COLO668 (cell line): ENCODE data around the gene ZNF385B.
"Not testable (repeated sequence)": the region's sequence is repeated elsewhere in the genome, so short reads cannot be mapped to it uniquely, and the experiment has no call there.

Experiments
- DNase-seq: peaks from one replicate; lab custom pipeline; 2025; ENCODE audit not compliant: unreplicated experiment; lab: John Stamatoyannopoulos, UW

ZNF385B gene

DNA sequence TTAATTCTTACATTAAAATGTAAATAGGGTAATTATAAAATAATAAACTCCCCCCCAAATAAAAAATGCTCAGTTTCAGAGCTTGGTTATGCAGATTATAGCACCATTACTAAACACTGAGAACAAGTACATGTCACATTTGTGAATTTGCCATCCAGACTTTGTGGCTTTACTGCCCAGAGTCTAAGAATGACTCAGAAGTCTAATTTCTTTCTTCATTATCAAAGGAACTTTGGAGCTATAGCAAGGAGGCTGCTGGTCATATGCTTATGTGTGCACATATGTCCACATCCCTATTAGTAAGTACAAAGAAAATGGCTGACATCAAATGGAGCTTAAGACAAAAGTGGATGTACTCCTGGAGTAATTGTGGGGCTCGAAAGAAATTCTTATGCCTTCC is 348.2 kb downstream of the ZNF385B start:
- DNase-seq: no peak

DNA sequence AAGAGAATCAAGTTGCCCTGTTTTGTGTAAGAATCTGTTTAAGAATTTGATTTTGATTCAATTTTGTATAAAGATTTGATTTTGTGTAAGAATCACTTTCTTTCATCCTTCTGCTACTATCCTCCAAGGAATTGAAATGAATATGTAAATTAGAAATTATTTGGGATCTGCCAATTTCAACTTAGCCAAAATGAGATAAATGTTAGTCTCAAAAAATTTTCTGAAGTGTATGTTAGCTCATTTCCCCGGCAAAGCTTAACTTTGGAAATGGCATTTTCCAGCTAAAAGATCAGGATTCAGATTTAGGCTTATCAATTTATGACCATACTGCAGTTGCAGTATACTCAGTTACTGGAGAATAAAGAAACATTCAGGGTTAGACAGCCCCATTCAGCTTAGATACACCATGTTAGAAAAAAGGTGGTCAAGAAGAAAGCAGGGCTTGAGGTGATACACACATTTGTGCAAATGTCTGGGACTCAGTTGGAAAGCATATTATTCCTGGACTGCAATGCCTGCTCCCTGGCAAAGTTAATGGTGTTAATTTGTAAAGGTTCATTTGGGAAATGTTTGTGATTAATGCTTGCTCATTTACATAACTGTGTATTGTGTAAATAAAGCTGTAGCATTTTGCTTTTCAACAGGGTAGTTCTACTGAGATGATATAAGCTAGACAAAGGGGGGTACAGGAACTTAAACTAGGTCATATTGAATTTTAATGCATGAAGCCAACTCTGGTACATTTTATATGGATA is 349.0 kb downstream of the ZNF385B start:
- DNase-seq: no peak

- DNase-seq: no peak
These were observed 350.2 kb downstream of the ZNF385B start for GRCh38 chr2:179511105-179511789.

- DNase-seq: no peak
These were observed 366.1 kb downstream of the ZNF385B start for GRCh38 chr2:179495315-179495714.

DNA sequence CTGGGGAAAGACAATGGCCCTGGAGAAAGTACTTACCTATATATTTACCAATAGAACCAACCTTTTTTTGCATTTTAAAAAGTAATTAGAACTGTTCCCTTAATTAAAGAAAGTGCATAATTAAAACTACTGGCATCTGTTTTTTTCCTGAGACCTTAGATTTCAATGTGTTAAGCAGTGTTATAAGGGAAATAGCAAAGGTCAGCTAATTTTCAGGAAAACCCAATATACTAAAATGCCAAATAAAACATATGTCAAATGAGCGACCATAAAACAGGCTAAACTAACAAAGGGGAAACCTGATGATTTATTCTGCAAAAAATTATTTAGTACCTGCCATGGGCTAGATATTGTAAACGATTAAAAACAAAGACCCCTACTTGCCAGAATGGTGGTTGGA is 372.8 kb downstream of the ZNF385B start:
- no peak for DNase-seq

DNA sequence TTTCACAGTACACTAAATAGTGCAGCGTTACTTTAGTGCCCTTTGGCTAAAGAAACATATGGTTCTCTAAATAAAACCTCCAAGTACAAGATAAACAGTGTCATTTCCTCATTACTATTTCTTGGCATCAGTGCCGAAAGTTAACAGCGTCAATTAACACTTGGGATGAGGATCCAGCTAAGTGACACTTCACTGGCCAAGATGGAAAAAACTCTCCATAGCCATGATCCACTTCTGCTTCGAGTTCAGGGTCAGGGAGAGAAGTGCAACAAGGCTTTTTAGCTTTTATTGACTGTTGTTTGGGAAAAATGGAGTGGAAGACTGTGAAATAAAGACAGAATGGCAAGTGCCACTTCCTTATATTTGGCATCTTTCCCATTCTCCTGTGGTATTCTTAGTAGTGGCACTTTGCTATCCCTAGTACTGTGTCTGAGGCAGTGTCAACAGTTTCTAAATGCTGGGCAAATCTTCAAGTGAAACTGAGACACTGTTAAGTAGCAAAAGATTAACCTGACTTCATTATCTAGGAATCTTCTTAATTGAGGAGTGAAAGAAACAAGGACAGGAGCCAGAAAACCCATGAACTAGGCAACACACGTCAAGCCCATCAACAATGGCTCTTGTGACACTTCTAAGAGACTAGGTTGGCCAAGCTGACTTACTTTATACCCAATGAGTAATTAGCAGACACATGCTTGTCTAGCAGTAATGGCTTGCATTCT is 374.2 kb downstream of the ZNF385B start:
- no peak for DNase-seq

DNA sequence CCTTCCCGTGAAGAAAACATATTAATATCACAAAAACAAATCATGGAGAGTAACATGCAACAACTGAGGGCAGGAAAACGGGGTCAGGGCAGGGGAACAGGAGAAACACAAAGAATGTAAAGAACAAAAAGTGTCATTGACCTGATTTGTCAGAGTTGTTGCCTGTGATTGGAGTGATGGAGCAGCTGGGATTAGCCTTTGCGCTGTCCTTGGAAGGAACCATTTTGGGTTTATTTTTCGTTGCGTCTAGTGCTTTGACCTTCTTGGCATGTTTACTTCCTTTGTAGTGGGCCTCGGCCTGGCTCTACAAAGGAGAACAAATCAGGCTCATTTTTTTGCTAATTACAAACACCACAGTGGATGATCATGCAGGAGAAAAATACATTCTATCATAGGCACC is 378.3 kb downstream of the ZNF385B start:
- DNase-seq: no peak

GRCh38 chr2:179479947-179480346 is 381.5 kb downstream of the ZNF385B start:
- DNase-seq: no peak

DNA sequence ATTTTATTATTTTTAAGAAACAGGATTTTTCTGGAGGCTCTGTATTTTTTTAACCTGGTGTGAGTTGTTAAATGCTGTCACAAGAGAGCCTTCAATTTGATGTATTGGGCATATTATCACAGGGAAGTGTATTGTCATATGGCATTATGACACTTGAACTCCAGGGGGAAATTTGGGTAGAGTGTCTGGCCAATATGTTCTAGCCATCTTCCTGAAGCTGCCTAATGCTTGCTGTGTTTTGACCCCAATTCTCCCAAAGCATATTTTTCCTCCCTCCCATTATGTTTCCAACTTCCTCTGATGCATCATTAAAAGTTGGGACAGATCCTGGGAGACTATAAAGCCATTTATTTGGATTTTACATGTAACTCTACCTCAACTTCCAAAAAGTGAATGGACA is 382.6 kb downstream of the ZNF385B start:
- no peak for DNase-seq

GRCh38 chr2:179470992-179471391 is 390.4 kb downstream of the ZNF385B start:
- no peak for DNase-seq

DNA sequence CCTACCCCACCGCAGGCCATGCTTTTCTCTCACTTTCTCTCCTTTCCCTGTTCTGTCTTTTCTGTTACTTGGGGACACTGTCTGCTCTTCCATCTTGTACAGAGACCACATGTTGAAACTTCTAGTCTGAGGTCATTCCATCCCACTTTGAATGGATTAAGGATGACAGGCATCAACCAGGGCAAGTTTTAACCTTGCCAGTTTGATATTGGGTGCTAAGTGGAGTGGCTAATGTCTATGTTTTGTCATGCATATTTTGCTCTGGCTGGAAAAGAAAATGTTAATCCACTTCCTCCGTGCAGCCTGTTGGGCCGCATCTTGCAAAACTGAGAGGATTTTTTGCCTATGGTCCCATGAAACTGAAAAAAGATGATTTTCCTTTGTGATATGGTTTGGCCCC is 391.3 kb downstream of the ZNF385B start:
- no peak for DNase-seq

- no peak for DNase-seq
These were observed 393.5 kb downstream of the ZNF385B start for GRCh38 chr2:179467960-179468359.

DNA sequence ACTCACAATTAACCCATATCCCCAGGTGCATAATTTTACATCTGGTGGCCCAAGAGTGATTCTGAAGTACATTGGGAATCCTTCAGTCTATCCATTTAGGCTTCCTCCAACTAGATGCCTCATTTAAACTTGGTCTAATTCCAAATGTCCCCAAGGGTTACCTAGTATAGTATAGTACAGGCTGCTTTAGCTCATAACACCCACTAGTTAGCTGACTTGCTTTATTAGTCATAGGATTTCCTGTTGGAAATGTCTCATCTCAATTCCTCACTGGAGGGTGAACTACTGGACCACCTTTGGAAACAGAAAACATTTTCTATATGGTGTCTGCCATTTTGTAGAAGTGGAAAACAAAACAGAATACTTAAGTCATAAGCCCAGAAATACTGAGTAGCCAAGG is 394.3 kb downstream of the ZNF385B start:
- no peak for DNase-seq

DNA sequence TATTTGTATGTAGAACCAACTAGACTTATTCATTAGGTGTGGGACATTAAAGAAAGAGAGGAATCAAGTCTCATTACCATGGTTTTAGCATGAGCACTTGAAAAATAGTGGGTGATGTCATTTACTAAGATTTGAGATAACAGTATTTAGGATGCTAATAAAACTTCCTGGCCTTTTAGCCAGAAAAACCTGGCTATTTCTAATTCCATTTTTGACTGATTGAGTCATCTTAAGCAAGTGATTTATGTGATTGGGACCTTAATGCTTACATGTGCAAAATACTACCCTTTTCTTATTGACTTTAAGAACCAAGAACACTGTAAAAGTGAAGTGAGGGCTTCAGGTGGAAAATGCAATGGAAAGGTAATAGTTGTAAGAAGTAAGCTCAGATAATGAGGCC is 400.0 kb downstream of the ZNF385B start:
- DNase-seq: no peak

DNA sequence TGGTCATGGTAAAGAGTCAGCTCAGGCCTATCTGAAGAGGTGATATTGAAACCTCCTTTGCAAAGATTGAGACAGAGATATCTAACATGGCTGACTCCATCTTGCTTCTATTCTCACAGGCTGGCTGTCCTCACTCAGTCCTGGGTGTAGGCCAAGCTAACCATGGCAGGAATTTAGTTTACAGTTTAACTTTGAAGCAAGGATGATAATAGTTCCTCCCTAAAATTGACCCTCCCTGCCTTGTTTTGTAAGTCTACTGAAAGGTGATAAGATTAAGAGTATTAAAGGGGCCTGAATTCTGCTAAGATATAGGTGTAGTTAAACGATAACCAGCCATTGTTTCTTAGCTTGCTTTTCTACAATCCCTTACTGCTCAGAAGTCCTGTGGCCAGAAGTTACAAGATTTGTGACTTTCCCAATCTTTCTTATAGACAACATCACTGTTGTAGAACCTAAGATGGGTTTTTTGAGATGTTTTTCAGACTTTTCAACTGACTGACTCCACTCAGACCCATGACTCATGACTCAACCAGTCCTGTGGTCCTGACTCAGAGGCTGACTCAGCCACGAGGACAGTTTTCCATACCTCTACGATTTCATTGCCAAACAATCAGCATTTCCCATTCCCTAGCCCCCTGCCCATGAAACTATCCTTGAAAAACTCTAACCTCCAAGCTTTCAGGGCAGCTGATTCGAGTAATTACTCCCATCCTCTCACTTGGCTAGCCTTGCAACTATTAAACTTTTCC is 401.1 kb downstream of the ZNF385B start:
- no peak for DNase-seq

GRCh38 chr2:179458113-179458512 is 403.3 kb downstream of the ZNF385B start:
- not testable (repeated sequence) for DNase-seq

GRCh38 chr2:179455824-179456223 is 405.6 kb downstream of the ZNF385B start:
- no peak for DNase-seq

- DNase-seq: no peak
These were observed 406.3 kb downstream of the ZNF385B start for GRCh38 chr2:179455172-179455524.

DNA sequence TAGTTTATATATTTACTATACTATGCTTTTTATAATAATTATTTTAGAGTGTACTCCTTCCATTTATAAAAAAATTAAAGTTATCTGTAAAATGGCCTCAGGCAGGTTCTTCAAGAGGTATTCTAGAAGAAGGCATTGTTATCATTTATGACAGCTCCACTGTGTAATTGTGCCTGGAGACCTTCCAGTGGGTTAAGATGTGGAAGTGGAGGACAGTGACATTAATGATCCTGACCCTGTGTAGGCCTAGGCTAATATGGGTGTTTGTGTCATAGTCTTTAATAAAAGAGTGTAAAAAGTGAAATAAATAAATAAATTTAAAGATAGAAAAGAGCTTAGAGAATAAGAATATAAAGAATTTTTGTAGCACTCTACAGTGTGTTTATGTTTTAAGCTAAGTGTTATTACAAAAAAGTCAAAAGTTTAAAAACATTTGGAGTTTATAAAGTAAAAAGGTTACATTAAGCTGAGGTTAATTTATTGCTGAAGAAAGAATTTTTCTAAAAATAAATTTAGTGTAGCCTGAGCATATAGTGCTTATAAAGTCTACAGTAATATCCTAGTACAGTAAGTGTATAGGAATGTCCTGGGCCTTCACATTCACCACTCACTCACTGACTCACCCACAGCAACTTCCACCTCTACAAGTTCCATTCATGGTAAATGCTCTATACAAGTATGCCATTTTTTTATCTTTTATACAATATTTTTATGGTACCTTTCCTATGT is 406.8 kb downstream of the ZNF385B start:
- DNase-seq: no peak

GRCh38 chr2:179449010-179449409 is 412.4 kb downstream of the ZNF385B start:
- DNase-seq: no peak
